GM13977 (cell line): ENCODE data around the gene GPR183.

Experiments used
- DNase-seq: peaks from one replicate; pipeline ENCODE4 v3.0.0; 2012; ENCODE audit warnings: low spot score
- CTCF ChIP-seq: IDR thresholded peaks from 2 replicates; pipeline ENCODE4 v1.5.1; 2012; ENCODE audit warnings: mild to moderate bottlenecking, control low read depth; ENCODE audit not compliant: insufficient read depth; ENCODE audit errors: extremely low read depth, missing control alignments
- in situ Hi-C: fragments of 300-500 bp; cut with MboI; formaldehyde crosslinking; loops from one replicate; pipeline ENCODE4 v1.12.0; 2022; ENCODE audit warnings: low sequenced_read_pairs, low pct_unique_long_range_greater_than_20kb, mixed read lengths, inconsistent platforms; ENCODE audit not compliant: unreplicated experiment

Gene GPR183

GRCh38 chr13:99311137-99311536 lies 3.9 kb upstream of the GPR183 start:
- TF ChIP-seq CTCF: no peak
- DNase-seq: no peak
- in situ Hi-C loops: no loop called here

GRCh38 chr13:99310382-99311031 lies 3.3 kb upstream of the GPR183 start:
- no peak for TF ChIP-seq CTCF
- DNase-seq: no peak

GRCh38 chr13:99308471-99309087 lies 1.4 kb upstream of the GPR183 start:
- in situ Hi-C loops: no loop called here
- DNase-seq: no peak
- no peak for TF ChIP-seq CTCF

More at GRCh38 chr13:99310382-99311031, 3.3 kb upstream of the GPR183 start:
- in situ Hi-C loops: no loop called here

- in situ Hi-C loops: no loop called here
- DNase-seq: no peak
- no peak for TF ChIP-seq CTCF
Measured at GRCh38 chr13:99307648-99308339, 595 bp upstream of the GPR183 start.

GRCh38 chr13:99305566-99305965 lies 1.6 kb downstream of the GPR183 start:
- DNase-seq: no peak
- no peak for TF ChIP-seq CTCF
- in situ Hi-C loops: no loop called here

- in situ Hi-C loops: no loop called here
- DNase-seq: no peak
- TF ChIP-seq CTCF: no peak
Measured at GRCh38 chr13:99305158-99305557, 2.0 kb downstream of the GPR183 start.
